OCI-M1 (cell line): ENCODE measurements around the gene PTPRE.

Source experiments
- DNase-seq: peaks from one replicate; lab custom pipeline; 2025; lab: John Stamatoyannopoulos, UW

Gene PTPRE

GRCh38 chr10:128095027-128095752 lies 188.3 kb downstream of the PTPRE start:
- no peak for DNase-seq

- no peak for DNase-seq
Observed at GRCh38 chr10:128095753-128096469, 189.0 kb downstream of the PTPRE start.

GRCh38 chr10:128096486-128097199 lies 189.7 kb downstream of the PTPRE start:
- no peak for DNase-seq

GRCh38 chr10:128097783-128098182 lies 190.9 kb downstream of the PTPRE start:
- no peak for DNase-seq

GRCh38 chr10:128098631-128099030 lies 191.7 kb downstream of the PTPRE start:
- no peak for DNase-seq

GRCh38 chr10:128099901-128100300 lies 193.0 kb downstream of the PTPRE start:
- DNase-seq, result no peak

GRCh38 chr10:128101901-128102300 lies 195.0 kb downstream of the PTPRE start:
- DNase-seq, result no peak

GRCh38 chr10:128102480-128103228 lies 195.8 kb downstream of the PTPRE start:
- no peak for DNase-seq

- no peak for DNase-seq
Observed at GRCh38 chr10:128103229-128103714, 196.4 kb downstream of the PTPRE start.

GRCh38 chr10:128105383-128105782 lies 198.5 kb downstream of the PTPRE start:
- no peak for DNase-seq

GRCh38 chr10:128109707-128110106 lies 202.8 kb downstream of the PTPRE start:
- DNase-seq, result no peak

- no peak for DNase-seq
Observed at GRCh38 chr10:128110339-128110738, 203.4 kb downstream of the PTPRE start.

GRCh38 chr10:128111696-128112095 lies 204.8 kb downstream of the PTPRE start:
- DNase-seq, result no peak

GRCh38 chr10:128113026-128113425 lies 206.1 kb downstream of the PTPRE start:
- no peak for DNase-seq

GRCh38 chr10:128114901-128115300 lies 208.0 kb downstream of the PTPRE start:
- no peak for DNase-seq

GRCh38 chr10:128115356-128115755 lies 208.5 kb downstream of the PTPRE start:
- DNase-seq, result no peak

GRCh38 chr10:128116187-128116586 lies 209.3 kb downstream of the PTPRE start:
- no peak for DNase-seq

- DNase-seq, result no peak
Observed at GRCh38 chr10:128116851-128117615, 210.1 kb downstream of the PTPRE start.

GRCh38 chr10:128121750-128122412 lies 215.0 kb downstream of the PTPRE start:
- no peak for DNase-seq

GRCh38 chr10:128122931-128123330 lies 216.0 kb downstream of the PTPRE start:
- no peak for DNase-seq

GRCh38 chr10:128123846-128124245 lies 216.9 kb downstream of the PTPRE start:
- peak; percentile 10 for DNase-seq
